K562 (cell line): Measurements from ENCODE around the gene FTH1. TPM values are rescaled to one million over a fixed set of nuclear protein-coding genes. Genes with fewer than 3 reads are reported as not detected.

Source experiments
- CREM ChIP-seq: IDR thresholded peaks from 2 replicates; pipeline ENCODE4 v1.6.1; 2014; ENCODE audit warnings: antibody characterized with exemption, low read depth
- ETV5 ChIP-seq: sonication (generic); formaldehyde crosslinking; IDR thresholded peaks from 2 replicates; pipeline ENCODE4 v1.4.0; 2020; ENCODE audit warnings: low read depth, mild to moderate bottlenecking, missing genetic modification reagents
- FOXJ3 ChIP-seq: sonication (generic); formaldehyde crosslinking; IDR thresholded peaks from 2 replicates; pipeline ENCODE4 v1.4.0; 2020; ENCODE audit warnings: mild to moderate bottlenecking, missing genetic modification reagents
- FOXO4 ChIP-seq: fragments of 450-650 bp; formaldehyde crosslinking; IDR thresholded peaks from 2 replicates; pipeline ENCODE4 v1.4.0; 2020; ENCODE audit warnings: mild to moderate bottlenecking, moderate library complexity
- MAZ ChIP-seq, 2 experiments: fragments of 450-650 bp in 1 of 2; sonication (generic) in 1 of 2; formaldehyde crosslinking; IDR thresholded peaks in 1 of 2; conservative IDR thresholded peaks in 1 of 2; 2 replicates each; pipeline versions ENCODE4 v1.4.0 to v1.5.0; 2020; ENCODE audit warnings: mild to moderate bottlenecking in 1 of 2, missing genetic modification reagents in 1 of 2
- MIER1 ChIP-seq: fragments of 450-650 bp; IDR thresholded peaks from 2 replicates; pipeline ENCODE4 v1.6.1; 2016; ENCODE audit warnings: antibody characterized with exemption, mild to moderate bottlenecking, low read depth
- NCOA4 ChIP-seq: fragments of 450-650 bp; IDR thresholded peaks from 2 replicates; pipeline ENCODE4 v1.6.1; 2018; ENCODE audit warnings: mild to moderate bottlenecking; ENCODE audit not compliant: partially characterized antibody
- NR4A1 ChIP-seq, 2 experiments: fragments of 250-450 bp in 1 of 2; fragments of 450-650 bp in 1 of 2; sonication (Bioruptor Pico) in 1 of 2; IDR thresholded peaks; 2 replicates each; pipeline versions ENCODE4 v1.4.0 to v1.6.1; 2016 to 2020; ENCODE audit warnings: mild to moderate bottlenecking in 2 of 2, missing compliant biosample characterization in 1 of 2, missing genetic modification characterization in 1 of 2, moderate library complexity in 1 of 2
- PHF21A ChIP-seq: fragments of 450-650 bp; IDR thresholded peaks from 2 replicates; pipeline ENCODE4 v1.6.1; 2017; ENCODE audit warnings: low read depth, borderline replicate concordance
- SNIP1 ChIP-seq: fragments of 450-650 bp; IDR thresholded peaks from 2 replicates; pipeline ENCODE4 v1.7.1; 2017; ENCODE audit warnings: low read depth, mild to moderate bottlenecking
- TFAM ChIP-seq: fragments of 250-450 bp; sonication (Bioruptor Pico); conservative IDR thresholded peaks from 2 replicates; pipeline ENCODE4 v1.5.0; 2021; ENCODE audit warnings: mild to moderate bottlenecking, moderate library complexity
- THRA ChIP-seq: fragments of 450-650 bp; IDR thresholded peaks from 2 replicates; pipeline ENCODE4 v1.6.1; 2017; ENCODE audit warnings: mild to moderate bottlenecking, moderate library complexity
- XRCC4 ChIP-seq: IDR thresholded peaks from one replicate; pipeline ENCODE4 v1.6.1; 2011; ENCODE audit not compliant: insufficient read depth, insufficient read length; ENCODE audit errors: extremely low read depth
- ZNF318 ChIP-seq, 2 experiments: fragments of 450-650 bp; IDR thresholded peaks; 2 replicates each; pipeline ENCODE4 v1.6.1; 2016; ENCODE audit warnings: mild to moderate bottlenecking in 2 of 2, borderline replicate concordance in 1 of 2, low read depth in 1 of 2, moderate library complexity in 1 of 2
- ZNF79 ChIP-seq: fragments of 250-450 bp; sonication (Bioruptor Pico); IDR thresholded peaks from 2 replicates; pipeline ENCODE4 v1.4.0; 2020; ENCODE audit warnings: low read depth, mild to moderate bottlenecking, moderate library complexity
- polyA plus RNA-seq, 8 experiments: library from polyadenylated mRNA; depleted of rRNA in 4 of 8; stranded (reverse) in 5 of 8; unstranded in 3 of 8; fragments of >200 nt; fragmentation: Nextera tagmentation in 2 of 8; fragmentation: Illumina TruSeq in 1 of 8; extraction: Ambion mirVana in 2 of 8; extraction: Trizol in 1 of 8; gene quantifications; 2 replicates each; pipeline versions ENCODE4 v1.2.1 to v1.2.3, GENCODE V29; 2011 to 2014; ENCODE audit warnings: inconsistent platforms in 1 of 8, missing spikeins in 1 of 8
- total RNA-seq, 7 experiments: library from RNA; depleted of rRNA in 6 of 7; stranded (reverse); fragments of >200 nt in 6 of 7; fragmentation: Illumina TruSeq in 2 of 7; extraction: Trizol in 2 of 7; gene quantifications; 2 replicates each; pipeline versions ENCODE4 v1.2.1 to v1.2.3, GENCODE V29; 2011 to 2021; ENCODE audit warnings: low replicate concordance in 1 of 7

FTH1 gene
- total and polyA plus RNA-seq, 9 of the 15 experiments (the other 6 are each of a cell fraction or from before 2014, with no cell fraction given), result 370 to 3,146 (median 802) TPM

GRCh38 chr11:61972672-61973475 lies 5.4 kb upstream of the FTH1 start (continued):
- no peak for TF ChIP-seq XRCC4
- TF ChIP-seq SNIP1, result no peak
- TF ChIP-seq ETV5 (CRISPR knock-in tag), result no peak
- TF ChIP-seq CREM, result no peak
- TF ChIP-seq NCOA4, result no peak
- TF ChIP-seq FOXJ3 (CRISPR knock-in tag), result no peak
- TF ChIP-seq ZNF318 (IDR thresholded peaks at IDR 0.05; ENCODE audit: borderline replicate concordance in 1 of 2, low read depth in 1 of 2), result no peak
- no peak for TF ChIP-seq FOXO4 (CRISPR knock-in tag)
- TF ChIP-seq NR4A1 (CRISPR knock-in tag; IDR thresholded peaks at IDR 0.05), result no peak
- peak; percentile 37; the same call in 1 of the 2 replicates for TF ChIP-seq NR4A1 (tag; IDR thresholded peaks at IDR 0.05)
- TF ChIP-seq MIER1, result no peak
- 0 out of 2 replicates have a peak, but pooled peaks have one; percentile 23 for TF ChIP-seq ZNF79 (CRISPR knock-in tag)
- no peak for TF ChIP-seq PHF21A
- no peak for TF ChIP-seq THRA
- no peak; a peak in 1 of 4 replicates for TF ChIP-seq MAZ (CRISPR knock-in tag; conservative IDR thresholded peaks at IDR 0.05 in 1 of 2, IDR thresholded peaks at IDR 0.05 in 1 of 2)
- no peak for TF ChIP-seq TFAM
